OCI-LY7 (cell line): ENCODE results near the gene TCFL5. TPM values are rescaled to one million over a fixed set of nuclear protein-coding genes. Genes with fewer than 3 reads are reported as not detected.

Experiments used
- BruUV-seq: library from RNA; stranded (reverse); fragments of 400-500 nt; replicated peaks from 2 replicates; lab custom pipeline; 2021; lab: Mats Ljungman, UMichigan
- CTCF ChIA-PET: fragments of 300-600 bp; sonication (Branson Sonifier 250); formaldehyde crosslinking; loops from one replicate; lab custom pipeline; 2022; ENCODE audit warnings: antibody characterized with exemption; ENCODE audit not compliant: unreplicated experiment; lab: Charles Lee
- POLR2A ChIA-PET: fragments of 300-600 bp; sonication (Branson Sonifier 250); formaldehyde crosslinking; loops from one replicate; lab custom pipeline; 2022; ENCODE audit warnings: antibody characterized with exemption; lab: Charles Lee
- DNase-seq: peaks from one replicate; pipeline ENCODE4 v3.0.0-alpha.2; 2015; ENCODE audit warnings: low spot score
- H2AFZ ChIP-seq: fragments of 200-600 bp; sonication (generic), shearing (Covaris generic); 2 replicates; pipeline ENCODE4 v1.6.1; 2014; ENCODE audit warnings: mild to moderate bottlenecking, antibody characterized with exemption, low read length, moderate library complexity
- H3K27ac ChIP-seq: fragments of 200-600 bp; sonication (generic); 2 replicates; pipeline ENCODE4 v1.5.1; 2014; ENCODE audit warnings: mixed run types, low read depth, mild to moderate bottlenecking, moderate library complexity, low read length, inconsistent platforms; ENCODE audit not compliant: poor library complexity, severe bottlenecking
- H3K36me3 ChIP-seq: fragments of 200-600 bp; sonication (generic); 2 replicates; pipeline ENCODE4 v1.6.1; 2014; ENCODE audit warnings: mild to moderate bottlenecking, antibody characterized with exemption, low read length, moderate library complexity, mixed read lengths; ENCODE audit not compliant: insufficient read depth
- H3K4me1 ChIP-seq: fragments of 200-600 bp; sonication (generic); 2 replicates; pipeline ENCODE4 v1.5.1; 2014; ENCODE audit warnings: mild to moderate bottlenecking, low read length; ENCODE audit not compliant: insufficient read depth, poor library complexity, severe bottlenecking
- H3K4me2 ChIP-seq: fragments of 200-600 bp; sonication (generic); 2 replicates; pipeline ENCODE4 v1.6.1; 2014; ENCODE audit warnings: mild to moderate bottlenecking, low read length
- H3K4me3 ChIP-seq: fragments of 200-600 bp; sonication (generic); 2 replicates; pipeline ENCODE4 v1.5.1; 2014; ENCODE audit warnings: mild to moderate bottlenecking, low read depth, low read length; ENCODE audit not compliant: poor library complexity, severe bottlenecking
- H3K79me2 ChIP-seq: fragments of 200-600 bp; sonication (generic); 2 replicates; pipeline ENCODE4 v1.6.1; 2016; ENCODE audit warnings: low read depth, mild to moderate bottlenecking, low read length, moderate library complexity, mixed read lengths; ENCODE audit not compliant: insufficient read depth
- H3K9me2 ChIP-seq: fragments of 200-600 bp; sonication (generic); 2 replicates; pipeline ENCODE4 v1.6.1; 2016; ENCODE audit warnings: mild to moderate bottlenecking, low read length, mixed read lengths; ENCODE audit not compliant: insufficient read depth
- H3K9me3 ChIP-seq: fragments of 200-600 bp; sonication (generic); 2 replicates; pipeline ENCODE4 v1.6.1; 2014; ENCODE audit warnings: mild to moderate bottlenecking, mixed run types, low read length, mixed read lengths
- H4K20me1 ChIP-seq: fragments of 200-600 bp; sonication (generic); 2 replicates; pipeline ENCODE4 v1.6.1; 2014; ENCODE audit warnings: mild to moderate bottlenecking, antibody characterized with exemption, low read length, moderate library complexity, mixed read lengths; ENCODE audit not compliant: insufficient read depth
- CTCF ChIP-seq: fragments of 200-600 bp; sonication (generic); conservative IDR thresholded peaks from 2 replicates; pipeline ENCODE4 v1.5.1; 2014; ENCODE audit warnings: mild to moderate bottlenecking, antibody characterized with exemption, low read length, moderate library complexity, mixed read lengths
- EZH2phosphoT487 ChIP-seq: fragments of 200-600 bp; sonication (generic); IDR thresholded peaks from 2 replicates; pipeline ENCODE4 v1.6.1; 2018; ENCODE audit warnings: low read depth, borderline replicate concordance, mild to moderate bottlenecking, mixed run types, antibody characterized with exemption, low read length, moderate library complexity, mixed read lengths
- intact Hi-C: fragments of 100-400 bp; cut with micrococcal nuclease; formaldehyde crosslinking; loops from one replicate; pipeline ENCODE4 v1.10.0; 2022; ENCODE audit not compliant: unreplicated experiment
- total RNA-seq, 2 experiments: library from RNA; depleted of rRNA in 1 of 2; stranded (reverse); fragments of >200 nt in 1 of 2; shearing (Covaris generic) in 1 of 2; gene quantifications; 2 replicates each; pipeline ENCODE4 v1.2.3, GENCODE V29; 2014 to 2022

TCFL5 gene
- total RNA-seq, 2 experiments from 2014 or later = 8.7 to 9.5 TPM

- Histone ChIP-seq H3K36me3 (peaks cover 99% of the 10 kb centered on the region), H2AFZ (no peak overlapping the region), H3K4me2 (no peak overlapping the region), H3K79me2 (peaks cover 10% of the 10 kb centered on the region), H3K4me3 (no peak overlapping the region), H3K4me1 (no peaks in the 10 kb centered on the region), H3K27ac (no peak overlapping the region), H4K20me1 (0 out of 2 replicates have a peak, but pooled peaks cover 6% of the 10 kb centered on the region), H3K9me2 (no peaks in the 10 kb centered on the region), H3K9me3 (no peaks in the 10 kb centered on the region)
- POLR2A ChIA-PET = no interaction called here
- BruUV-seq = no TSS peak
- CTCF ChIA-PET = interaction anchor here (0.5 to 1.0 kb wide), 3 partner anchors 14 to 48 kb away, joined by 3 to 4 read pairs (median 3); no protein-coding TSS in a partner anchor
- intact Hi-C loops = loop anchor here (1.0 kb wide), 1 partner anchor 19 kb away; the partner anchor contains the start of gene DIDO1
- DNase-seq = no peak
- no peak for TF ChIP-seq EZH2phosphoT487
- no peak for TF ChIP-seq CTCF
Observed at GRCh38 chr20:62906647-62907375, 45.2 kb upstream of the TCFL5 start.

GRCh38 chr20:62906209-62906608 lies 44.6 kb upstream of the TCFL5 start:
- no peak for DNase-seq
- ChIA-PET POLR2A (no interaction called here), CTCF (no interaction called here)
- Histone ChIP-seq H3K9me2 (no peaks in the 10 kb centered on the region), H3K4me3 (no peak overlapping the region), H3K4me1 (no peaks in the 10 kb centered on the region), H3K79me2 (peaks cover 7% of the 10 kb centered on the region), H3K9me3 (no peaks in the 10 kb centered on the region), H2AFZ (no peak overlapping the region), H3K36me3 (peaks cover 99% of the 10 kb centered on the region), H3K27ac (no peak overlapping the region), H3K4me2 (no peak overlapping the region), H4K20me1 (0 out of 2 replicates have a peak, but pooled peaks cover 4% of the 10 kb centered on the region)
- no peak for TF ChIP-seq CTCF
- TF ChIP-seq EZH2phosphoT487 = no peak
- no TSS peak for BruUV-seq
- intact Hi-C loops = no loop called here

- no peaks in the 10 kb centered on the region for H3K9me2 ChIP-seq
- 0 out of 2 replicates have a peak, but pooled peaks cover 4% of the 10 kb centered on the region for H4K20me1 ChIP-seq
- intact Hi-C loops = no loop called here
- ChIA-PET CTCF (no interaction called here), POLR2A (no interaction called here)
- no peak for TF ChIP-seq CTCF
- no peak for TF ChIP-seq EZH2phosphoT487
- BruUV-seq = no TSS peak
- peaks cover 98% of the 10 kb centered on the region for H3K36me3 ChIP-seq
- H3K27ac ChIP-seq = no peak overlapping the region
- DNase-seq = no peak
- no peak overlapping the region for H3K4me3 ChIP-seq
- no peak overlapping the region for H3K4me2 ChIP-seq
- H3K4me1 ChIP-seq = peaks cover 4% of the 10 kb centered on the region
- peaks cover 7% of the 10 kb centered on the region for H3K79me2 ChIP-seq
- no peak overlapping the region for H2AFZ ChIP-seq
- H3K9me3 ChIP-seq = no peaks in the 10 kb centered on the region
Observed at GRCh38 chr20:62905536-62906117, 44.0 kb upstream of the TCFL5 start.
